Stimulated activated naive CD8-positive, alpha-beta T cell treated with anti-CD3 and anti-CD28 coated beads, Interleukin-15, amount 100 ng/mL, for 72 hours (primary cell): ENCODE results near the gene DOCK1.
"Not testable (repeated sequence)": the region's sequence is repeated elsewhere in the genome, so short reads cannot be mapped to it uniquely, and the experiment has no call there.

Experiments
- ATAC-seq: fragments of 150-1000 bp; cut with Tn5 transposase; 2 replicates; pipeline ENCODE4 v1.10.0; 2021; ENCODE audit warnings: mild to moderate bottlenecking, moderate library complexity
- DNase-seq, 2 donors: peaks; one replicate each; pipeline ENCODE4 v3.0.0; 2021 to 2022
- H3K27ac Mint-ChIP-seq, 2 donors: one replicate each; pipeline ENCODE4 v1.8.0; 2022; ENCODE audit warnings: mild to moderate bottlenecking in 2 of 2, mixed read lengths in 2 of 2, moderate library complexity in 2 of 2
- H3K27me3 Mint-ChIP-seq: one replicate; pipeline ENCODE4 v1.8.0; 2022; ENCODE audit warnings: mixed read lengths
- H3K4me1 Mint-ChIP-seq: one replicate; pipeline ENCODE4 v1.8.0; 2022; ENCODE audit warnings: mild to moderate bottlenecking, mixed read lengths
- H3K4me3 Mint-ChIP-seq, 2 donors: one replicate each; pipeline ENCODE4 v1.8.0; 2022; ENCODE audit warnings: mild to moderate bottlenecking in 2 of 2, mixed read lengths in 2 of 2, moderate library complexity in 1 of 2
- H3K9me3 Mint-ChIP-seq, 2 donors: one replicate each; pipeline ENCODE4 v1.8.0; 2022; ENCODE audit warnings: mixed read lengths in 2 of 2

The DOCK1 gene

DNA sequence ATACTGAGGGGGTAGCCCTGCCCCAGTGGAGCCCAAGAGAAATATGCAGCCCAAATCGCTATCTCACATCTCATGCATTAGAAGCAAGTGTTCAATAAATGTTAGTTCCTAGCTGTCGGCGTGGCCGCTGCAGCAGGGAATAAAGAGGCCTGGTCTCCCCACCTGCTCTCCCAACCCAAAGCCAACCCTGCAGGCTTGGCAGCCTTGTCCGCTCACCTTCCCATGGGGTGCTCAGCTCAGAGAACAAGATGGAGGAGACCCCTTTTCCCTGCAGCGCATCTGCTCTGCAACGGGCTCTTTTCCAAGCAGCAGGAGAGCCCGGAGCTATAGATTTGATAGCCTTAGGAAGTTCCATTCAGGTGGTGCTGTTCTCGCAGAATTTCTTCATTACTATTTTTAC is 12.0 kb upstream of the DOCK1 start:
- H3K4me1 Mint-ChIP-seq, result no peaks in the 10 kb centered on the region
- ATAC-seq (no peak), DNase-seq (no peak)
- H3K4me3 Mint-ChIP-seq, result no peak overlapping the region
- no peaks in the 10 kb centered on the region for H3K27me3 Mint-ChIP-seq
- no peak overlapping the region for H3K27ac Mint-ChIP-seq
- peaks cover 13 to 25% of the 10 kb centered on the region in 2 donors for H3K9me3 Mint-ChIP-seq

DNA sequence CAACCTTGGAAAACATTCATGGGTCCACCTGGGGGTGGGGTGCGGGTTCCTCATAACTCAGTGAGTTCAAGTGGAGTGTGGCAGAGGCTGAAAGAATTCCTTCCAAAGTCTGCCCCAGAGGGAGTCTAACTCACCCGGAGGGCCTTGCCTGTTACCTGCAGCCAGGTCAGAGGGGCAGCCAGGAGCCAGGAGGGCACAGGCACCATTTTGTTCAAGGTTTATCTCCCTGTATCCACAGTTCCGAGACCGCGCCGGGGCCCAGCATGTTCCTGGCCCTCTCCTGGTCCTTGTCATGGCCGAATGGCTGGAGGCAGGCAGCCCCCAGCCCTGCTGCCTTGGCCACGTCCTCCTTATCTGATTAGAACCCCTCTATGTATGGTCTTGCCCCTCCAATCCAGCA is 11.4 kb upstream of the DOCK1 start:
- Mint-ChIP-seq H3K27ac (no peak overlapping the region), H3K4me1 (no peaks in the 10 kb centered on the region), H3K27me3 (no peaks in the 10 kb centered on the region), H3K4me3 (no peak overlapping the region), H3K9me3 (peaks cover 13 to 30% of the 10 kb centered on the region in 2 donors)
- no peak for DNase-seq
- ATAC-seq, result peak; percentile 9

DNA sequence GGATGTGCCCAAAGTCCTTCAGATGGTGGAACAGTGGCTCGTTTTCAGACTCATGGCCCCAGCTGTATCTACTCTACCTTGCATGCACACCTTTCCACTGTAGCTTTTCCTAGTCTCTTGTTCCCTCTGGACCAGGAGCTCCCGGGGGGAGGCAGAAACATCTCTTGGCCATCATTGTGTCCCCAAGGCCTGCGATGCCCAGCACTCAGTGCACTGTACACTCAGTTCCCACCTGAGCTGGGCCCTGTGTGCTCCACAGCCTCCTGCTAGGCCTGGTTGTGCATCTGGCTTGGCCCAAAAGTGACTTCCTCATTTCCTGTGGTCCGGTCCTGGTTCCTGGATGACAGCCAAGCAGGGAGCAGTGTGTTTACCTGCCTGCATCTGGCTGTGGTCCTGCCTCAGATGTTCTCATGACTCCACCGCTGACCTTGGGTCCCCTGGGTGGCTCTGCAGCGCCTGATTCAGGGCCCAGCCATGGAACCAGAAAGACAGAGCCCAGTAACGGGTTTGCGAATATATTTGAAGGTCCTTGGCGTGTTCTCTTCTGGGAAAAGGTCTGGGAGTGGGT is 9.9 kb upstream of the DOCK1 start:
- ATAC-seq (no peak), DNase-seq (no peak)
- Mint-ChIP-seq H3K4me1 (no peaks in the 10 kb centered on the region), H3K27me3 (no peaks in the 10 kb centered on the region), H3K9me3 (peaks cover 13 to 41% of the 10 kb centered on the region in 2 donors), H3K4me3 (no peak overlapping the region), H3K27ac (no peak overlapping the region)

DNA sequence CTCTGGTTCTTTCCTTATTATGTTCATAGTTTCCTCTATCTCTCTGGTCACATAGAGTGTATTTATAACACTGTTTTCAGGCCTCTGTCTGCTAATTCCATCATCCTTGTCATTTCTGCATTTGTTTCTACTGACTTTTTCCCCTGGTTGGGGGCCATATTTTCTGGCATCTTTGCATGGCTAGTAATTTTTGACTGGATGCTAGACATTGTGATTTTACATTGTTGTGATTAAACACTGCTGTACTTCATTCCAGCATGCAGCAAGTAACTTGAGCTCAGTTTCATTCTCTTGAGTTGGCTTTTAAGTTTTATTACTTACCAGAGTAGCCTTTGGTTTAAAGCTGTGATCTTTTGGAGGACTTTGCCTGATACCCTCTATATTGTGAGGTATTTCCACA is 6.8 kb upstream of the DOCK1 start:
- no peak overlapping the region for H3K4me3 Mint-ChIP-seq
- H3K27me3 Mint-ChIP-seq, result peaks cover 4% of the 10 kb centered on the region
- H3K9me3 Mint-ChIP-seq, result peaks cover 0 to 29% of the 10 kb centered on the region in 2 donors
- no peak overlapping the region for H3K27ac Mint-ChIP-seq
- no peaks in the 10 kb centered on the region for H3K4me1 Mint-ChIP-seq
- ATAC-seq (no peak), DNase-seq (no peak)

- H3K27me3 Mint-ChIP-seq, result peaks cover 15% of the 10 kb centered on the region
- not testable (repeated sequence) for H3K4me1 Mint-ChIP-seq, H3K27ac Mint-ChIP-seq, H3K4me3 Mint-ChIP-seq, DNase-seq, ATAC-seq
- H3K9me3 Mint-ChIP-seq, result peaks cover 0 to 29% of the 10 kb centered on the region in 2 donors
Observed at GRCh38 chr10:126899529-126899928, 5.7 kb upstream of the DOCK1 start.

DNA sequence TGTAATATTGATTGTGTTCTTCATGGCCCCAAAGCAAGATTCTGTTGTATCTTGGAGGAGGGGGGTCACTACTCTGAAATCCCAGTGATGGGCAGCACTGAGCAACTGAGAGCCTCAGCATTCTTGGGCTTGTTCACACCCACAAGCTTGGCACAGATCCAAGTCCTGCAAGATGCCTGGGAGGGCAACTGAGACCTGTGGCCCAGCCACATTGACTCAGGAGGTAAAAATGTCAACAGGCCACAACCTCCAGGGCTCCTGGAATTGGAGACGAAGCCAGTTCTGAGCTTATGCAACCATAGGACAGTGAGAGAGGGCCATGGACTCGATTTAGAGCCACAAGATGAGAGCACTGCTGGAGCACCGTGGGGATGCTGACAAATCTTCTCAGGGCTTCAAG is 3.1 kb upstream of the DOCK1 start:
- H3K9me3 Mint-ChIP-seq, result peaks cover 0 to 32% of the 10 kb centered on the region in 2 donors
- H3K27ac Mint-ChIP-seq, result no peak overlapping the region
- peaks cover 38% of the 10 kb centered on the region for H3K27me3 Mint-ChIP-seq
- H3K4me3 Mint-ChIP-seq, result no peak overlapping the region
- peaks cover 6% of the 10 kb centered on the region for H3K4me1 Mint-ChIP-seq
- ATAC-seq, result no peak
- DNase-seq, result no peak

DNA sequence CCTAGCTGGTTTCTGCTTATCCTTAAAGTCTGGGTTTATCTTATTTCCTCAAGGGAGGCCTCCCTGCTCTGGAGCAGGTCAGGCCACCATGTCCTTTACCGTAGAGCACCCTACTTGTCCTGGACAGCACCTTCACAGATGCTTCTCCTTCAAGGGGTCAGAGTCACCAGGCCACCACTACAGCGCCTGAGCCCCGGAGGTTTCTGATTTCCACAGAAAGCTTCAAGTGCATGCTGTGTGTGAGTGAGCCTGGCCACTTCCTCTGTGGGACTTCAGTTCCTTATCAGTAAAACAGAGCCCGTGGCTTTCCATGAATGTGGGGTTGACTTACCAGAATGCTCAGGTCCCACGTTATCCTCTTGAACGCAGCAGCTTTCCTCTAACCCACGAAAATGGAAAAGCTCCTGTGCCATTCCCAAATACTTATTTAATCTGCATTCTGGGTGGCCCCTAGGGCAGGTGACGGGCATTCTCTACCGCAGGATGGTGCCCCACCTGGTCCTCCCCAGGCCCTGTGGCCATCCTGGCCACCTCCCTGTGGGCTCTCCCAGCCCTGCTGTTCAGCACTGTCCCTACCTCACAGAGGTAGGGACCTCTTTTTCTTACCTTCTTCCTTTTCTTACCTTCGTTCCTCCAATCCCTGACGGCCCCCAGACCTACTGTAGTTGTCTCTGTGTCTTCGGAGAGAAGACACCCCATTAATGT is 1.4 kb upstream of the DOCK1 start:
- Mint-ChIP-seq H3K4me1 (peaks cover 6% of the 10 kb centered on the region), H3K27me3 (peaks cover 42% of the 10 kb centered on the region), H3K4me3 (no peak overlapping the region), H3K9me3 (peaks cover 0 to 21% of the 10 kb centered on the region in 2 donors), H3K27ac (no peak overlapping the region)
- no peak for ATAC-seq
- DNase-seq, result no peak

DNA sequence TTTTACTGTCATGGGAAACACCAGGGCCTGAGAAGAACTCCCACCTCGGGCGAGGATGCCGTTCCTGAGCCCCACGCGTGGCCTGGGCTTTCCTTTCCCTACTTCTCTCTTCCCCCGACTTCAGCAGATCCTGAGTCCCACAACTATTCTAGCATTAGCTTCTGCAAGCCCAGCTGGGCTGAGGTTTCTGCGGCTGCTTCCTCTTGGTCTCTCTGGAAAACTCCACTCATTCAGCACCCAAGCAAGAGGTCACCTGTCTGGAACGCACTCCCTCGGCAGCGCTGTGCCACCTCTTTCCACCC is 761 bp upstream of the DOCK1 start:
- Mint-ChIP-seq H3K9me3 (peaks cover 0 to 15% of the 10 kb centered on the region in 2 donors), H3K27ac (no peak overlapping the region), H3K27me3 (peaks cover 42% of the 10 kb centered on the region), H3K4me3 (no peak overlapping the region), H3K4me1 (peaks cover 6% of the 10 kb centered on the region)
- DNase-seq, result no peak
- ATAC-seq, result no peak

DNA sequence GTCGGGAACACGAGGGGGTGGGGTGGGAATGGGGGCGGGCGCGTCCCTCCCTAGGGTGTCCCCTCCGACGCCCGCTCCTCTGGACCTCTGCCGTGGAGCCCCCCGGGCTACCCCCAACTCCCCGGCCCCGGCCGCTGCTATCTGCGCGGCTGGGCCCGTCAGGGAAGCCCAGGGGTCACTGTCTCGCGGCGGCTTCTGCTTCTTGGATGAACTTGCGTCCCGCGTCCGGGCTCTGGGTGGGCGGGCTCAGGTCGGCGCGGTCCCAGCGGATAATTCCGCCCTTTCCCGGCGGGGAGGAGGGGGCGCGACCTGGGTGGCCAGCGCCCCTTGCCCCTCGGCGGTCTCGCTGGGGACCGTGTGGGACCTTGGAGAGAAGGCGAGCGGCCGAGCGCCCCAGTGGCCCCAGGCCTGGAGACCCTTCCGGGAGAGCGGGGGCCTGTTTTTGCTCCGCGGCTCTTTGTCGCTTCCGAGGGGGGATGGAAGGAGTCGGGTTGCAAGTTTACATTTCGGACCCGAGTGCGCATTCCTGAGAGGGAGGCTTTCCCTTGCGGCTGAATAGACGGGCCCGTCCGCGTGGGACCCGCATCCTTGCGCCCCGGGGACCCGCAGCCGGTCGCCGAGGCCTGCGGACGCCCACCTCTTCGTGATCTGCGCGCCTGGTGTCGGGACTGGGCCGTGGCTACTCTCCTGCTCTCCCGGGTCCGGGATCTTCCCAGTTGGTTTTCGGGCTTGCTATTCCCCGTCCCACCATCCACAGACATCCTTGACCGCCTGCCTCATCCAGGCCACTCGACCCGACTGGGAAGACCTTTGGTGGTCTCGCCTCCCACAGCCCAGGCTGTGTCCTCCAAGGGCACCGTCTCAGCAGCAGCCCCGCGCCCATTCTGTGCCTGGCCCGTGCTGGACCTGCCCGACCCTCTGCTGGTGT is 812 bp downstream of the DOCK1 start:
- Mint-ChIP-seq H3K4me3 (peak overlapping the region; percentile 43 to 80), H3K27me3 (peaks cover 42% of the 10 kb centered on the region), H3K27ac (no peak overlapping the region), H3K9me3 (peaks cover 0 to 10% of the 10 kb centered on the region in 2 donors), H3K4me1 (peaks cover 6% of the 10 kb centered on the region)
- DNase-seq, result no peak
- peak; percentile 58 for ATAC-seq

GRCh38 chr10:126906704-126907422 is 1.6 kb downstream of the DOCK1 start:
- Mint-ChIP-seq H3K27me3 (peaks cover 42% of the 10 kb centered on the region), H3K27ac (no peak overlapping the region), H3K4me1 (peaks cover 6% of the 10 kb centered on the region), H3K4me3 (peak overlapping the region; percentile 43 to 80), H3K9me3 (peaks cover 0 to 10% of the 10 kb centered on the region in 2 donors)
- no peak for ATAC-seq
- DNase-seq, result no peak

DNA sequence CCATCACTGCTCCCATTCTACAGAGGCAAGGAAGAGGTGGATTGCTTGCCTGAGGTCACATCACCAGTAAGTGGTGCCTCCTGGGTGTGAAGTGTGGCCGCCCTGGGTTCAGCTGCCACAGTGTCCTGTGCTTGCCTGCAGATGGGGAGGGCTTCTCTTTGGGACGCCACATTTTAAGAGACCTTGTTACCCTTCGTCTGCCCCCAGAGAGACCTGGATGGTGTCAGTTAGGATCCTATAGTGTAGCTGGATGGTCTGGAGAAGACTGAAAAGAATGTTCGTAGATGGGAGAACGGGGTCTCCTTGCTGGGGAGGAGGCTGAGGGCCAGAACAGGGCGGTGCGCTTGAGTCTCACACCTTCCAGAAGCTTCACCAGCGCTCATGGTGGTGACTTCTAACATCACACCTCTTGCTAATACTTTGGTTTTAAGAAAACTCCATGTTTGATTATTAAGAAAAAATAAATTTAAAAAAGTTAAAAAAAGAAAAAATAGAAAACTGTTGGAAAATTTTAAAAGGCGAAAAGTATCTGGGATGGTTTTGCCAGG is 2.3 kb downstream of the DOCK1 start:
- H3K27ac Mint-ChIP-seq, result no peak overlapping the region
- peaks cover 42% of the 10 kb centered on the region for H3K27me3 Mint-ChIP-seq
- no peak overlapping the region for H3K4me3 Mint-ChIP-seq
- DNase-seq (no peak), ATAC-seq (no peak)
- peaks cover 6% of the 10 kb centered on the region for H3K4me1 Mint-ChIP-seq
- H3K9me3 Mint-ChIP-seq, result peaks cover 0 to 10% of the 10 kb centered on the region in 2 donors

- DNase-seq, result no peak
- H3K27ac Mint-ChIP-seq, result no peak overlapping the region
- ATAC-seq, result no peak
- peaks cover 0 to 10% of the 10 kb centered on the region in 2 donors for H3K9me3 Mint-ChIP-seq
- H3K27me3 Mint-ChIP-seq, result peaks cover 40% of the 10 kb centered on the region
- no peak overlapping the region for H3K4me3 Mint-ChIP-seq
- peaks cover 6% of the 10 kb centered on the region for H3K4me1 Mint-ChIP-seq
Observed at GRCh38 chr10:126908225-126908624, 3.0 kb downstream of the DOCK1 start.

DNA sequence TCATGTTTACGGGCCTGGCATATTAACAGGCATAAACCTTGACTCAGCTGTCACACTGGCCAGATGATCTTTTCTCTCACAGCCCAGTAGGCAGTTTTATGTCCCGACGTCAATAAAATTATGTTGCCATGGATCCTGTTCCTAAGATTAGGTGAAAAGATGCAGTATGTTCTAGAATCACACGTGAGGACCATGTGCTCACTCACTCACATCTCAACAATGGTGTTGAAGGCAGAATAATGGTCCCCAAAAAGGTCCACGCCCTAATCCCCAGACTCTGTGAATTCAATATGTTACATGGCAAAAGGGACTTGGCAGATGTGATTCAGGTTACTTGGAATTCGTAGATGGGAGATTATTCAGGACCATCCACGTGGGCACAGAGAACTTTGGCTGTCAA is 3.5 kb downstream of the DOCK1 start:
- DNase-seq, result no peak
- H3K9me3 Mint-ChIP-seq, result peaks cover 0 to 10% of the 10 kb centered on the region in 2 donors
- peaks cover 35% of the 10 kb centered on the region for H3K27me3 Mint-ChIP-seq
- no peak for ATAC-seq
- H3K4me3 Mint-ChIP-seq, result no peak overlapping the region
- peaks cover 6% of the 10 kb centered on the region for H3K4me1 Mint-ChIP-seq
- no peak overlapping the region for H3K27ac Mint-ChIP-seq

GRCh38 chr10:126909147-126909546 is 3.9 kb downstream of the DOCK1 start:
- Mint-ChIP-seq H3K9me3 (peaks cover 0 to 10% of the 10 kb centered on the region in 2 donors), H3K27me3 (peaks cover 31% of the 10 kb centered on the region), H3K4me3 (no peak overlapping the region), H3K27ac (no peak overlapping the region), H3K4me1 (peaks cover 6% of the 10 kb centered on the region)
- ATAC-seq (no peak), DNase-seq (no peak)

DNA sequence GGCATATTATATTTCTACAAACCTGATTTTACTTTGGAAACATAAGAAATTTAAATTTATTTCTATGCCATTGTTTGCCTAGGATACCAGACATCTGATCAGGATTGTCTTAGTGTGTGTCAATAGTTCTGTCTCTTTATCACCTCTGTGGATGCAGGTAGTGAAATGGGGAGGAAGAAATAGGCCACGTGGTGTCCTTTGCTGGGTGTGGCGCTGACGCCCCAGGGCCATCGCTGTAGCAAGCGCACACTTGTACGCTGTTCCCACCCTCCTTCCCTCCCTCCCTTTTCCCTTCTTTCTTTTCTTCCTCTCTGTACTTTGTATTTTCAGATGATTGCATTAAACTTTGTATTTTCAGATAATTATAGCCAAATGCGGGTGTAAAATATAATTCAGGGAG is 5.0 kb downstream of the DOCK1 start:
- Mint-ChIP-seq H3K4me3 (no peak overlapping the region), H3K27ac (no peak overlapping the region)

More for the DNA sequence above, 5.0 kb downstream of the DOCK1 start:
- DNase-seq, result no peak
- Mint-ChIP-seq H3K27me3 (peaks cover 21% of the 10 kb centered on the region), H3K9me3 (peaks cover 0 to 10% of the 10 kb centered on the region in 2 donors), H3K4me1 (no peaks in the 10 kb centered on the region)
- ATAC-seq, result no peak
